GM12891 (cell line): ENCODE data around the gene DCT.
"Not testable (repeated sequence)": the region's sequence is repeated elsewhere in the genome, so short reads cannot be mapped to it uniquely, and the experiment has no call there.

Experiments used
- PAX5 ChIP-seq: IDR thresholded peaks from 2 replicates; pipeline ENCODE4 v1.6.1; 2011; ENCODE audit warnings: low read length, moderate library complexity, mild to moderate bottlenecking; ENCODE audit not compliant: insufficient read depth, severe bottlenecking
- POLR2A ChIP-seq: IDR thresholded peaks from 2 replicates; pipeline ENCODE4 v1.6.1; 2011; ENCODE audit warnings: low read depth, low read length, control low read depth
- POLR2AphosphoS5 ChIP-seq: IDR thresholded peaks from 2 replicates; pipeline ENCODE4 v1.6.1; 2011; ENCODE audit warnings: low read depth, low read length, control low read depth
- POU2F2 ChIP-seq: IDR thresholded peaks from 2 replicates; pipeline ENCODE4 v1.6.1; 2011; ENCODE audit warnings: low read depth, mild to moderate bottlenecking, control low read depth, low read length, moderate library complexity
- SPI1 ChIP-seq: IDR thresholded peaks from 2 replicates; pipeline ENCODE4 v1.6.1; 2011; ENCODE audit warnings: low read depth, low read length, control low read depth
- TAF1 ChIP-seq: IDR thresholded peaks from 2 replicates; pipeline ENCODE4 v1.6.1; 2011; ENCODE audit warnings: low read depth, low read length, control low read depth

- TF ChIP-seq POLR2A, TAF1, POLR2AphosphoS5, SPI1, PAX5, POU2F2: not testable (repeated sequence)
Observed at GRCh38 chr13:94498831-94499230, 19.3 kb upstream of the DCT start.
